Tibial nerve (tissue), 4 donors: ENCODE measurements around the gene FMN2.

Source experiments
- EP300 ChIP-seq, 2 donors: sonication (generic); formaldehyde crosslinking; IDR thresholded peaks; one replicate each; pipeline ENCODE4 v1.6.1; 2017; ENCODE audit warnings: antibody characterized with exemption in 2 of 2, mild to moderate bottlenecking in 1 of 2
- POLR2A ChIP-seq, 2 donors: fragments of 450-650 bp; IDR thresholded peaks; one replicate each; pipeline ENCODE4 v1.6.1; 2017; ENCODE audit warnings: antibody characterized with exemption in 2 of 2, mild to moderate bottlenecking in 2 of 2, moderate library complexity in 2 of 2
- TF ChIP-seq, protein P1 (sequence below), 5 experiments: fragments of 200-600 bp in 3 of 5; fragments of 450-650 bp in 2 of 5; sonication (generic) in 3 of 5; IDR thresholded peaks; one replicate each; pipeline ENCODE4 v1.5.1; 2016 to 2019; ENCODE audit warnings: antibody characterized with exemption in 5 of 5, mild to moderate bottlenecking in 3 of 5, moderate library complexity in 2 of 5

DNA sequence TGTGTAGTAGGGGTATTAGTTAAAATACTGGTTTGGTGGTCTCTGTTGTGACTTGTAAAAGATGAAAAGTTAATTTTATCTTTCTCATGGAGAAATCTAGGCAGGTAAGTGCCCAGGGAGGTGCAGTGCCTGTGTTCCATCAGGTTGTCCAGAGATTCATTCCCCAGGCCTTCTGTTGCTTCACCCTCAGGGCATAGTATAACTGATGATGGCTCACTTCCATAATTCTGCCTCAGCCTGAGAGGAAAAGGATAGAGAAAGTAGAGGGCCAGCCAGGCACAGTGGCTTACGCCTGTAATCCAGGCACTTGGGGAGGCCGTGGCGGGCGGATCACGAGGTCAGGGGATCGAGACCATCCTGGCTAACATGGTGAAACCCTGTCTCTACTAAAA lies 153.9 kb downstream of the FMN2 start:
- TF ChIP-seq, protein P1, sequence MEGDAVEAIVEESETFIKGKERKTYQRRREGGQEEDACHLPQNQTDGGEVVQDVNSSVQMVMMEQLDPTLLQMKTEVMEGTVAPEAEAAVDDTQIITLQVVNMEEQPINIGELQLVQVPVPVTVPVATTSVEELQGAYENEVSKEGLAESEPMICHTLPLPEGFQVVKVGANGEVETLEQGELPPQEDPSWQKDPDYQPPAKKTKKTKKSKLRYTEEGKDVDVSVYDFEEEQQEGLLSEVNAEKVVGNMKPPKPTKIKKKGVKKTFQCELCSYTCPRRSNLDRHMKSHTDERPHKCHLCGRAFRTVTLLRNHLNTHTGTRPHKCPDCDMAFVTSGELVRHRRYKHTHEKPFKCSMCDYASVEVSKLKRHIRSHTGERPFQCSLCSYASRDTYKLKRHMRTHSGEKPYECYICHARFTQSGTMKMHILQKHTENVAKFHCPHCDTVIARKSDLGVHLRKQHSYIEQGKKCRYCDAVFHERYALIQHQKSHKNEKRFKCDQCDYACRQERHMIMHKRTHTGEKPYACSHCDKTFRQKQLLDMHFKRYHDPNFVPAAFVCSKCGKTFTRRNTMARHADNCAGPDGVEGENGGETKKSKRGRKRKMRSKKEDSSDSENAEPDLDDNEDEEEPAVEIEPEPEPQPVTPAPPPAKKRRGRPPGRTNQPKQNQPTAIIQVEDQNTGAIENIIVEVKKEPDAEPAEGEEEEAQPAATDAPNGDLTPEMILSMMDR (IDR thresholded peaks at IDR 0.05) = no peak
- no peak for TF ChIP-seq POLR2A (IDR thresholded peaks at IDR 0.05)
- no peak for TF ChIP-seq EP300 (IDR thresholded peaks at IDR 0.05)
